ENCODE measurements around the gene TSLP.

The TSLP gene

DNA sequence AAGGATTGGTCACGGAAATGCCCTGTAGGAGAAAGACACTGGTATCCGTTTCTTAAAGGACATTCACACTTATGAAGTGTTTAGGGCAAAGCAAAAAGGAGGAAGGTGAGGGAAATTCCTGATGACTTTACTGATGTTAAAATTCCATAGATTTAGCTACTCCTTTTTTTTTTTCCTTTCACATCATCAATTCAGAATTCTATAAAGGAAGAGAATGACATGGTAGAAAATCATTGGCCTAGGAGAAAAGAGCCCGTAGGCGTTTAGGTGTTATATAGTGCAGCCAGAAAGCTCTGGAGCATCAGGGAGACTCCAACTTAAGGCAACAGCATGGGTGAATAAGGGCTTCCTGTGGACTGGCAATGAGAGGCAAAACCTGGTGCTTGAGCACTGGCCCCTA is at the start of gene TSLP:
Gene TSLP (plus strand): TSS at position 301 of the 400 bp plus-strand sequence. CDS start 178 bp downstream, outside the sequence.
- Histone ChIP-seq H4K20me1 (ENCODE audit: insufficient read depth, low read length) (no peaks in the 10 kb centered on the region), H3K9me2 (ENCODE audit: low read depth, low read length) (no peaks in the 10 kb centered on the region), H3K36me3 (ENCODE audit: insufficient read depth, low read length) (no peaks in the 10 kb centered on the region), H3K4me2 (ENCODE audit: low read length) (no peak within 1 kb of the TSS), H3K9me3 (ENCODE audit: low read length) (no peaks in the 10 kb centered on the region), H2AFZ (ENCODE audit: low read length) (no peak within 1 kb of the TSS), H3K4me1 (ENCODE audit: insufficient read depth, low read length, severe bottlenecking) (no peaks in the 10 kb centered on the region), H3K9ac (ENCODE audit: low read length) (no peak within 1 kb of the TSS), H3K79me2 (ENCODE audit: insufficient read depth, low read length) (no peaks in the 10 kb centered on the region), H3K27ac (ENCODE audit: low read depth, low read length, poor library complexity, severe bottlenecking) (no peak within 1 kb of the TSS), H3K27me3 (ENCODE audit: insufficient read depth, low read length) (no peaks in the 10 kb centered on the region), H3F3A (ENCODE audit: insufficient read depth, low read length) (no peaks in the 10 kb centered on the region), H3K4me3 (ENCODE audit: low read depth, low read length, poor library complexity, severe bottlenecking) (no peak within 1 kb of the TSS)
- TF ChIP-seq, protein P1, sequence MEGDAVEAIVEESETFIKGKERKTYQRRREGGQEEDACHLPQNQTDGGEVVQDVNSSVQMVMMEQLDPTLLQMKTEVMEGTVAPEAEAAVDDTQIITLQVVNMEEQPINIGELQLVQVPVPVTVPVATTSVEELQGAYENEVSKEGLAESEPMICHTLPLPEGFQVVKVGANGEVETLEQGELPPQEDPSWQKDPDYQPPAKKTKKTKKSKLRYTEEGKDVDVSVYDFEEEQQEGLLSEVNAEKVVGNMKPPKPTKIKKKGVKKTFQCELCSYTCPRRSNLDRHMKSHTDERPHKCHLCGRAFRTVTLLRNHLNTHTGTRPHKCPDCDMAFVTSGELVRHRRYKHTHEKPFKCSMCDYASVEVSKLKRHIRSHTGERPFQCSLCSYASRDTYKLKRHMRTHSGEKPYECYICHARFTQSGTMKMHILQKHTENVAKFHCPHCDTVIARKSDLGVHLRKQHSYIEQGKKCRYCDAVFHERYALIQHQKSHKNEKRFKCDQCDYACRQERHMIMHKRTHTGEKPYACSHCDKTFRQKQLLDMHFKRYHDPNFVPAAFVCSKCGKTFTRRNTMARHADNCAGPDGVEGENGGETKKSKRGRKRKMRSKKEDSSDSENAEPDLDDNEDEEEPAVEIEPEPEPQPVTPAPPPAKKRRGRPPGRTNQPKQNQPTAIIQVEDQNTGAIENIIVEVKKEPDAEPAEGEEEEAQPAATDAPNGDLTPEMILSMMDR (IDR thresholded peaks at IDR 0.05; ENCODE audit: low read length): no peak
- TF ChIP-seq EZH2 (IDR thresholded peaks at IDR 0.05; ENCODE audit: borderline replicate concordance, low read length): no peak

DNA sequence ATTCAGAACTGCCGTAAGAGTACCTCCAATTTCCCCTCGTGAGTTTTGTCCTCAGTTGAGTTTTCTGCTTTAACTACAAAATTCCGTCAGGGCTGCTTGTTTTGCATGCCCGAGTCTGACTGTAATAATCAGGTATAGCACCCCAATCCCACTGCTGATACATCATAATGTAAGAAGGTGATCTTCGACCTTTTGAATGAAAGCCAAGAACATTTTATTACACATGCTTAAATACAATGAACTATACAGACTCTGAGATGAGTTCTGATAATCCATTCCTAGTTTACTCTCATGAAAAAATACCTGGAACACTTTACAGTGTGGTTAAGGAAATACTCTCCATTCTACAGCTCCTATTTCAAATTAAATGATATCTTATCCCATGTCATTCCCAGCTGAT is 49.2 kb upstream of the TSLP start:
- H3K27ac ChIP-seq (ENCODE audit: low read depth, low read length, poor library complexity, severe bottlenecking): no peak overlapping the region
- no peak overlapping the region for H3K4me3 ChIP-seq (ENCODE audit: low read depth, low read length, poor library complexity, severe bottlenecking)
- H3K9ac ChIP-seq (ENCODE audit: low read length): no peak overlapping the region
- no peak for TF ChIP-seq EZH2 (IDR thresholded peaks at IDR 0.05; ENCODE audit: borderline replicate concordance, low read length)
- TF ChIP-seq, protein P1 (IDR thresholded peaks at IDR 0.05; ENCODE audit: low read length): no peak
- H3K27me3 ChIP-seq (ENCODE audit: insufficient read depth, low read length): no peaks in the 10 kb centered on the region
- no peaks in the 10 kb centered on the region for H3K79me2 ChIP-seq (ENCODE audit: insufficient read depth, low read length)
- no peak overlapping the region for H3K4me2 ChIP-seq (ENCODE audit: low read length)
- H3K4me1 ChIP-seq (ENCODE audit: insufficient read depth, low read length, severe bottlenecking): no peaks in the 10 kb centered on the region
- H4K20me1 ChIP-seq (ENCODE audit: insufficient read depth, low read length): no peaks in the 10 kb centered on the region
- no peak overlapping the region for H2AFZ ChIP-seq (ENCODE audit: low read length)
- H3K9me2 ChIP-seq (ENCODE audit: low read depth, low read length): no peaks in the 10 kb centered on the region
- no peaks in the 10 kb centered on the region for H3F3A ChIP-seq (ENCODE audit: insufficient read depth, low read length)
- H3K9me3 ChIP-seq (ENCODE audit: low read length): no peaks in the 10 kb centered on the region
- H3K36me3 ChIP-seq (ENCODE audit: insufficient read depth, low read length): no peaks in the 10 kb centered on the region

DNA sequence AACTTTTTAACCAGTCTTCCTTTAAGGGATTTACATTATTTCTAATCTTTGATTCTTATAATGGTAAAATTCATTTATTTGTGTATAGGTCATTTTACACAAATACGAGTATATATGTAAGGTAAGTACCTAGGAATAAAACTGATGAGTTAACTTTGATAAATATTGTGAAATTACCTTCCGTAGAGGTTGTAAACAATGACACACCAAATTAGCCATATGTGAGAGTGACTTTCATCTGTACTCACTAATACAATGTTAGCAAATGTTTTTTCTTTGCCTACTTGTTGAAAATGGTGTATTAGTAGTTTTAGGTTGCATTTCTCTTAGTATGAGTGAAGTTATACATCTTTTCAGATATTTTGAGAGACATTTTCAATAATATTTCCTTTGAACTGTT is 42.6 kb upstream of the TSLP start:
- Histone ChIP-seq H3K4me1 (ENCODE audit: insufficient read depth, low read length, severe bottlenecking) (no peaks in the 10 kb centered on the region), H3F3A (ENCODE audit: insufficient read depth, low read length) (no peaks in the 10 kb centered on the region), H3K9me2 (ENCODE audit: low read depth, low read length) (no peaks in the 10 kb centered on the region), H3K4me2 (ENCODE audit: low read length) (no peak overlapping the region), H3K27ac (ENCODE audit: low read depth, low read length, poor library complexity, severe bottlenecking) (no peak overlapping the region), H3K9ac (ENCODE audit: low read length) (no peak overlapping the region), H3K36me3 (ENCODE audit: insufficient read depth, low read length) (no peaks in the 10 kb centered on the region), H3K9me3 (ENCODE audit: low read length) (no peaks in the 10 kb centered on the region), H3K27me3 (ENCODE audit: insufficient read depth, low read length) (no peaks in the 10 kb centered on the region), H4K20me1 (ENCODE audit: insufficient read depth, low read length) (no peaks in the 10 kb centered on the region), H2AFZ (ENCODE audit: low read length) (no peak overlapping the region), H3K79me2 (ENCODE audit: insufficient read depth, low read length) (no peaks in the 10 kb centered on the region), H3K4me3 (ENCODE audit: low read depth, low read length, poor library complexity, severe bottlenecking) (no peak overlapping the region)
- TF ChIP-seq, protein P1 (IDR thresholded peaks at IDR 0.05; ENCODE audit: low read length): no peak
- no peak for TF ChIP-seq EZH2 (IDR thresholded peaks at IDR 0.05; ENCODE audit: borderline replicate concordance, low read length)
